GOT3 (cell line): ENCODE data around the gene GDF9.

ENCODE experiments used
- DNase-seq: peaks from one replicate; lab custom pipeline; 2025; ENCODE audit warnings: mixed read lengths; lab: John Stamatoyannopoulos, UW

The GDF9 gene, protein sequence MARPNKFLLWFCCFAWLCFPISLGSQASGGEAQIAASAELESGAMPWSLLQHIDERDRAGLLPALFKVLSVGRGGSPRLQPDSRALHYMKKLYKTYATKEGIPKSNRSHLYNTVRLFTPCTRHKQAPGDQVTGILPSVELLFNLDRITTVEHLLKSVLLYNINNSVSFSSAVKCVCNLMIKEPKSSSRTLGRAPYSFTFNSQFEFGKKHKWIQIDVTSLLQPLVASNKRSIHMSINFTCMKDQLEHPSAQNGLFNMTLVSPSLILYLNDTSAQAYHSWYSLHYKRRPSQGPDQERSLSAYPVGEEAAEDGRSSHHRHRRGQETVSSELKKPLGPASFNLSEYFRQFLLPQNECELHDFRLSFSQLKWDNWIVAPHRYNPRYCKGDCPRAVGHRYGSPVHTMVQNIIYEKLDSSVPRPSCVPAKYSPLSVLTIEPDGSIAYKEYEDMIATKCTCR

DNA sequence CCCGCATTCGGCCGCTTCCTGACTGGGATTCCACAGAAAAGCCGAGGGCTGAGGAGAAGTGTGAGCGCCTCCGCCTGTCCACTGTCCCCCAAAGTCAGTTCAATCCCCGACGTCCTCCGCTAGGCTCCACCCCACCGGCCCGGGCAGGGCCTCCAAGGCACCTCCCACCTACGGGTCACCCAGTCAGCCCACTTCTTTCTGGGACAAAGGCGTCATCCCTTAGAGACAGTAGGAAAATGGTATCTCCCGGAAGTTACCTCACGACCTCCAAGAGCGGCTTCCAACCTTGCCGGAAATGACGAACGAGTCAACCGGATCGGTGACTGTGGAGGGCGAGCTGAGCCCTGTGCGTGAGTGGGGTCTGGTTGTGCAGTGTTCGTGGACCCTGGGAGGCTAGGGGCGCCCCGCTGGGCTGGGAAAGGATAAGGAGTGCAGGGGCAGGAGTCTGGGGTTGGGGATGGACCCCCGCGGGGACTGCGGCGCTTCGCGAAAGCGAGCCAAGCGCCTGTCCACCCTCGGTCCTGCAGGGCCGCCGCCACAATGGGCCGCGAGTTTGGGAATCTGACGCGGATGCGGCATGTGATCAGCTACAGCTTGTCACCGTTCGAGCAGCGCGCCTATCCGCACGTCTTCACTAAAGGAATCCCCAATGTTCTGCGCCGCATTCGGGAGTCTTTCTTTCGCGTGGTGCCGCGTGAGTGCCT lies at the start of gene GDF9, which contains the start of gene UQCRQ:
TSS of gene GDF9 (minus strand) at position 128 of the 704 bp plus-strand sequence. CDS start 1,936 bp downstream, outside the sequence.
TSS of gene UQCRQ (plus strand) at position 301 of the 704 bp plus-strand sequence. CDS start at position 541, 240 bp downstream.
- DNase-seq: peak; percentile 92

- DNase-seq: no peak
Measured at GRCh38 chr5:132915681-132916080, 49.4 kb upstream of the GDF9 start.

DNA sequence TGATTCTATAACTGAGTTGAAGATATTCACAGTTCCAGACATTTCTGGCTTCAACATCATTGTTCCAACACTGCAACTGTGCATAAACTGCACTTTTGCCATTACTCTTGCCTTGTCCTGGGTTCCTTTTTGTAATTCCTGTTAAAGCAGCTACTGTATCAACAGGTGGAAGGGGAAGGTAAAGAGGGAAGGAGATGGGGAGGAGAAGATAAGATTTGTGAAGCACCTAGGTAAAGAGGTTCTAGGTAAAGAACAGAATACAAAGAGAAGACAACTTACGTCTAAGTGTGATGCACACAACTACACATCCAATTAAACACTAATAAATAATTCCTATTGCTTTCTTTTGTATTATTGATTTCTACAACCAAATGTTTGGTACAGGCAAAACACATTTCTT lies 43.4 kb upstream of the GDF9 start:
- no peak for DNase-seq

DNA sequence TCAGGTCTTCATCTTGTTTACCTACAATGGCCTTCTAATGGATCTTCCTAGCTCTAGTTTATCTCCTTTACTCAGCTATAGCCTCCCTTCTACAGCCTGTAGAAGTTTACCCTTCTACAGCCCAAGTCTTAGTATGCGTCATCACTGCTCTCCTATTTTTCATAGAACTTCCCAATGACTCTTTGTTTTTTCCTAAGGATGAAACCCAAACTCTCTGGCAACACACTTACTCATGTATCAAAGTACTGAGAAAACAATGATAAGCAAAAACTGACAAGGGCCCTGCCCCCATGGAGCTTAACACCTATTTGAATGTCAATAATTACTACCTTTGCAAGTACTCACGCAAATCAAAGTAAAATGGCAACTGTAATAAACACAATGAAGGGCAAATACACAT lies 40.9 kb upstream of the GDF9 start:
- no peak for DNase-seq

DNA sequence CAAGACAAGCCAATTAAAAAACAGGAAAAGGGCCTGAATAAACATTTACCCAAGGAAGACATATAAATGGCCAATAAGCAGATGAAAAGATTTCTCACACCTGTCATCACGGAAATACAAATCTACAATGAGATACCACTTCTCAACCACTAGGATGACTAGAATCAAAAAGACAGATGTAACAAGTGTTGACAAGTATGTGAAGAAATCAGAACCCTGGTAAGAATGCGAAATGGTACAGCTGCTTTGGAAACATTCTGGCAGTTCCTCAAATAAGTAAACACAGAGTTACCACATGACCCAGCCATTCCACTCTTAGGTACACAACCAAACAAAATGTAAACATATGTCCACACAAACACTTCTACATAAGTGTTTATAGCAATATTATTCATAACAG lies 39.7 kb upstream of the GDF9 start:
- DNase-seq: no peak

DNA sequence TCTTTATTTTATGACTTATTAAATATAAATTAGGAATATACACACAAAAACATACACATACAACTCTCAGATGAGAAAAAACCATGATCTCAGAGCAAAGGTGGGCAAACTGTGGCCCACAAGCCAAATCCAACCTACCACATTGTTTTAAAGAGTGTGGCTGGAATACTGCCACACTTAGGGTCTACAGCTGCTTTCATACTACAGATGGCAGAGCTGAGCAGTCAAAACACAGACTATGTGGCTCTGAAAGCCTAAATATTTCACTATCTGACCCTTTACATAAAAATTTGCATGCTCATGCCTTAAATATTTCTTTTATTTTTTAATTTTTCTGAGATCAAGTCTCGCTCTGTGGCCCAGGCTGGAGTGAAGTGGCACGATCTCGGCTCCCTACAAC lies 35.5 kb upstream of the GDF9 start:
- no peak for DNase-seq

DNA sequence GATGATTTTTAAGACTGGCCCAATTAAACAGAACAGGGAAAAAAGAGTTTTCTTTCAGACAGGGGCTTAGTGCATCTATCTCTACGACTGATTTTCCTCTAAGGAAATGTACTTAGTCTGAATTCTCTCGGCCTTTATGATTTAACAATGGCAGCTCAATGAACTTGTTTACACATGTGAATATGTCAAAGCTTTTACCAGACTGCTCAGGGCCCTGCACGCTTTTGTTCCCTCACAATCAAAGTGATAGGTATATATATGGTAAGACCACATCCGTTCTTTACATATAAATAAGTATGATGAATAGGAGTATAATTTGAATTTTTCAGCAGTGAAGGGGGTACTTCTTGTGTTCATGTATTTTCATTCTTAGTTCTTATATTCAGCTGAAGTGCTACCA lies 34.8 kb upstream of the GDF9 start:
- no peak for DNase-seq

DNA sequence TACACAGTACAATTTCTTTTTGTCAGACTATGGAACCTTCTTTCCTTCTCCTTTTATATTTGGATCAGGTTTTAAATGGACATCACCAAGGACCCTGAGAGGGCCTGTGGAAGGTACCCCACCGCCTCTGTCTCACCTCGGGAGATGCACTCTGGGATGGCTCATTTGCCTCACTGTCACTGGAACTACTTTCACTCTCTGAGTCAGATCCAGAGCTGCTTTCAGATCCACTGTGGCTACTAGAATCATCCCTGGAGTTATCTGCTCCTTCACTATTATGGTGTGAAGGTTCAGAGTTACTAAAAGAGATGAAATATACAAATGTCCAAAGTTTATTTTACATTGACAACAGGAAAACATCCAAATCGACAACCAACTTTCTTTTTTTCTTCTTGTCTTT lies 31.8 kb upstream of the GDF9 start:
- DNase-seq: no peak

DNA sequence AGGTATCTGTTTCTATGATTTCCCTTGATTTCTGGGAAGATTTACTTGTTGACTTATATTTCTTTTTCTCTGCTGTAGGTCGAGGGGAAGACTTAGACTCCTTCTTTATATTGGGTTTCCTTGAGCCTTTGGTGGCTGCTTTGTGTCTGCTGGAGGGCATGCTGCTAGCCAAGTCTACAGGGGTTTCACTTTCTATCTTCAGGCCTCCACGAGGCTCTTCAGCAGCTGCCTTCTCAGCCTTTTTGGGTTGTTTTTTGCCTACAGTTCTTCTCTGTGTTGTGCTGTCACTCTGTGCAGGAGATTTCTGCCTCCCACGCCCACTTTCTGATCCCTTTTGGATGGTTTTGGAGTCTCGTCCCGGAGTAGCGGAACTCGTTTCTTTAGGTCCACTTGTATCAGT lies 30.4 kb upstream of the GDF9 start:
- no peak for DNase-seq

DNA sequence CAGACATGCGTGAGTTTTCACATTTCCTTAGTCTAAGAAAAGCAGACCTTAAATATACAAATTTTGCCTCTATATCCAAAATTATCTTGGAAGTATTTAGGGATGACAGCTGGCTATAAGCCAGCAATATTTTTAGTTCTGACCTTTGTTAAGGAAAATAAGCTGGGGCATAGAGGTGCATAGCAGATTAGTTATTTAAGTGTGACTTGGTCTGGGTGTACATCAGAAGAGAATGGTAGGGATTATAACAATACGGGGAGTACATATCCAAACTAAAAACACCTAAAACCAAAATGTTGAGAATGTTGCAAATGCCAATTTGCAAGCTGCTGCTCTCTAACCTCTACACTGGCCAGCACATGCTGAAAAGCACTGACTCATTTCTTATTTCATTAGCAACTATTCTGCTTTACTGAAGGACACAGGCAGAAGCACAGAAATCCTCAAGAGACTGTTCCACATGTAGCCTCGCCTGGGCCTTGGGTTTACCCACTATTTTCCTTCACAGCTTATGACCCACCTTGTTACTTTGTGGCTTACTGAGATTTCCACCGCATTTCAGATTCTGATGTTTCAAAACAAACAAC lies 29.5 kb upstream of the GDF9 start:
- no peak for DNase-seq

DNA sequence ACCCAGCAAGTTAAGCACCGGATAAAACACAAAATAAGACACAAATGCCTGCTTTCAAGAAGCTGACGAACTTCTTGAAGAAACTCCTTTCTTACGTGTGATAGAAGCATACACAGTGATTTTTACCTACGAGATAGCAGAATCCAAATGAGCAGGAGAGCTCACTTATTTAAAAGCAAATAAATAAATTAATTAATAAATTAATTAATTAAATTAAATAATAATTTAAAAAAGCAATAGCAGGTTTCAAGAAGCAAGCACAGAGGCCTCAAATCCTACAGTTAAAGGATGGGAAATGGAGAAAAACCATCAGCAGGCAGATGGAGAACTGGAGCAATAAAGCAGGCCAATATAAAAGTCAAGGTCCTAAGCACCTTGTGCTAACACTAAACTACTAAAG lies 24.5 kb upstream of the GDF9 start:
- no peak for DNase-seq

DNA sequence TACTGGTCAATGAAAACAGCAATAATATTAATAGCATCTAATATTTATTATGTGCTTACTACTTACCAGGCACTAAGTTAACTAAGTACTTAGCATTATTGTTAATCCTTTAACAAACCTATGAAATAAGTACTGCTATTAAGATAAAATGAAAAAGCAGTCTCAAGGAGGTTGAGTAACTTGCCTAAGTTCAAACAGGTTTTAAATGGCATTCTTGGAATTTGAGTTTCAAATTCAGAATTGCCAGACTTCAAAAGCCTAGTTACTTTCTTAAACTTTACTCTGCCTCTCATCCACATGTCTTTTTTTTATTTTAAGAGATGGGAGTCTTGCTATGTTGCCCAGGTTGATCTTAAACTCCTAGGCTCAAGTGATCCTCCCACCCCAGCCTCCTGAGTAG lies 23.2 kb upstream of the GDF9 start:
- DNase-seq: no peak

GRCh38 chr5:132887283-132887682 lies 21.0 kb upstream of the GDF9 start:
- DNase-seq: no peak

DNA sequence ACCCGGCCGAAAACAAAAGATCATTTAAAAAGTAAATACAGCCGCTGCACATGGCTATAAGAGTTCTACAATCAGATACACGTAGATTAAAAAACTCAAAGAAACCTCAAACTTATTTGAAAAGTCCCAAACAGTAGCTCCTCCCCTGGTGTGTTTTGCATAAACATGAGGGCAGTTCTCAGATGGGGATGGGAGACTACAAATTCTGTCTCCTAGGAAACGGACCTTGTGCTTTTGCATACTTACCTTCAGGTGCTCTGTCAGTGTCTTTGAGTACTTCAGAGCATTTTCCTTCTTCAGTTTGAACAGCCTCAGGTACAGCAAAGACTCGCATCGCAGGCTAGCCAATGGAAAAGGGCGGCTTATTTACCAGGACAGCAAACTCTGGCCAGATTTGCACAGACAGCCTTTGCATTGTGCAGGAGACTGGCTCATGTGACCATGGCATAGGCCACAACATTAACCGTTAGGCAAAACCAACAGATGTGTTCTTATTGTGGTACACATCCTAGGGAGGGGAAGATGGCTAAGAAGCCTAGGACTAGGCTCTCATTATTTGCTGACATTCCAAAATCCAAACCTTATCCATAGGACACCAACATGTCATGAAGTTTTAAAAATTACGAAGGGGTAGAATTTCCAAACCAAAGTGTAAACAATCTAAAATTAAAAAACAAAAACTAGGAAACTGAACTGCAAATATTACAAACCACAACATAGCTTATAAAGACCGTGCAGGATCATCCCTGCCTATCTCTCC lies 20.0 kb upstream of the GDF9 start:
- no peak for DNase-seq

DNA sequence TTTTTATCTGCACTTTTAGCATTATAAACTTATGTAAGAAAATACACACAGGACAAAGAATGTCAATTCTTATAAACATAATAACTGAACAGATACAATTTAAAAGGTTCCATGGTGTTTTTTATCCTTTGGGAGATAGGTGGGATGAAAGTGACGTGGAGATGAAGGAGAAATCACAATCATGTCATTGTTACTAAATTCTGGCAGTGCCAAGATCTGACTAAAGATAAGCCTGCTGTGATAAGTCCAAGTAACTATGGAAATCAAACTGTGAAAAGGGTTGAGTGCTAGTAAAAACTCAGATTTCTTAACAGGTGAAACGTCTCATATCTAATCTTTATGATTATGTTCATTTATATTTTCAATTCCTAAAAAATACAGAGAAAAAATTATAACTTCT lies 18.3 kb upstream of the GDF9 start:
- DNase-seq: no peak

DNA sequence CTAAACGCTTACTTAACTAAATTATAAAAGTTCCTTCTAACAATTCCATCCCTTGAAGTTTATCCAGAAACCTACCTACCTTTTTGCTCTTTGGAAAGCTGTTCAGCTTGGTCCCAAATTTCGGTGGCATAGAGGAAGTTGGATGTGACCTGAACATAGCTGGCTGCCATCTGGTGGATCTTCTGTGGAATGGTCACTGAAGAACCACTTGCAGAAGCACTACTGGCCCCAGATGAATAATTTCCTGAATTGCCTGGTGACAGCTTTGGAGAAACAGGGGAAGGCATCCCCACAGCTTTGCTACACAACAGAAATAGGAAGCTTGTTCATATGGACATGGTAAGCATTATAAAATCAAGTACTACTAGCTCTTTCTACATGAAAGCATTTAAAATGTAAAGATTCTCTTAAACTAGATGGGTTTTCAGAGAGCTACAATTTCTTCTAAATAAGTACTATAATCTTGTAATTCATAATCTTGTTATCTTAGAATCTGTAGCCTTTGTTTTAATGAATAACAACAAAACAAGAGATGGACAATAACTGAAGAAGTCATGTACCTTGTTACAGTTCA lies 17.1 kb upstream of the GDF9 start:
- no peak for DNase-seq

GRCh38 chr5:132877938-132878337 lies 11.7 kb upstream of the GDF9 start:
- DNase-seq: no peak

- DNase-seq: no peak
Measured at GRCh38 chr5:132877466-132877865, 11.2 kb upstream of the GDF9 start.

DNA sequence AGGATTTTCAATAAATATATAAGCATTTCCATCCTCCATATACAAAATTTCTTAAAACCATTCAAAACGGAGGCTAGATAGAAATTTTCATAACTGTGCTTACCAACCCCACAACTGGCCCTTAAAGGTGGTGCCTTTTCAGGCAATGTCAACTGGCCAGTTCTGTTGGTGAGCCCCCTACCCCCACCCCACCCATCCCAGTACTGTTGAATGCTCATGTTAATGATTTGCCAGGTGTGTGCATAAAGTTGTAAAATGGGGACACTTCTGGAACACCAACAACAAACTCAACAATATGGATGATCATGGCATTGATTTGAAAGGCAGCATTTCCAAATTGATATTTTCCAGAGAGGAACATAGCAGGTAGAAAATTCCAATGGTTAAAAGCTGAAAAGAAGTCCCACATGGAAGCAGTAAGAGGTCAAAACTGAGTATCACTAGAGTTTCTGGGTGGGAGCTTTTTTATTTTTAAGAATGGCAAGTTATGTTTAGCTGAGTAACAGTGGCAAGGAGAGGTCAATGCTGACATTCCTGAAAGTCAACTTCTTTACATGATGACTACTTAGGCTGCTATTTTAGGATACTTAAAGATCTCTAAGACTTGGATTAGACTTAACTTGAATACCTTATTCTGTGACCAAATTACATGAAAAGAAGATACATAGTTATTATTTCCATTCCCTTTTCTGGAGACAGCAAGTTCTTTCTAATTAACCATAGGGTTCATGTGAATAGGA lies 9.9 kb upstream of the GDF9 start:
- no peak for DNase-seq

- no peak for DNase-seq
Measured at GRCh38 chr5:132873930-132874271, 7.6 kb upstream of the GDF9 start.
